ENCODE results near the gene ASXL1. TPM values are rescaled to one million over a fixed set of nuclear protein-coding genes. Genes with fewer than 3 reads are reported as not detected.

The ASXL1 gene
- total RNA-seq, 1 donor from 2014 or later: 90.8 TPM

DNA sequence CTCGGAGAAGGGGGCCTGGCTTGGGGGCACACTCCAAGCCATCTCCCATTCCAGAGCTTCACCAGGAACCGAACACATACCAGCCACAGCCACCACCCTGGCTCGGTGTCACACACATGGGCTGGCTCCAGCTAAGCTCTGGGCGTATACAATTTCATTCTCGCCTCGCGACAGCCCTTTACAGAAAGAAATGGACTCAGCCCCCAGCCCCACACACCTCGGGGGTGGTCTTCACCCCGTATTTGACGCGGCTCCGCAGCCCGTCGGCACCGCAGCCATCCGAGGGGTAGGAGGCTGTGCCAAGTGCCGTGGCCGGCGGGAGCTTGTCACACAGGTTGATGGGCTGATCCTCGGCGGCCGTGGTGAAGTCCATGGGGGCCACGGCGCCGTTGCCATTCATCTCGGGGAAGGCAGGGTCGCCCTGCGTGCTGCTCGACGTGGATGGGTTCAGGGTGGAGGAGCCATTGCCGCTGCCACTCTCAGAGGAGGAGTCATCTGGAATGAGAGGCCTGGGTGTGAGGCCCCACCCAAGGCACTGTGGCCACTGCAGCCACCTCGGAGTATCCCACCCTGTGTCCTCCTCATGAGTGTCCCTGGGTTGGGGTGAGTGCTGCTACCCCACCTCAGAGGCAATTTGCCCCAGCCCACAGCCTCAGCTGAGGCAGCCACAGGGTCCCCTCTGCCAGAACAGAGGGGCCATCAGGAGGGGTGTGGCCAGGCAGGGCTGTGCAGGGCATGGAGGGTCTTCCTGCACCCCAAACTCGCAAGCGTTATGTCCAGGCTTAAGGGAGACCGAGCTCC lies 98.0 kb downstream of the ASXL1 start:
- peaks cover 23% of the 10 kb centered on the region for H3K27me3 Mint-ChIP-seq (ENCODE audit: unreplicated experiment)
- no peak overlapping the region for H3K27ac Mint-ChIP-seq (ENCODE audit: unreplicated experiment)
- no peak for DNase-seq (ENCODE audit: low spot score)
- H3K36me3 Mint-ChIP-seq (ENCODE audit: low read depth, unreplicated experiment): peaks cover 22% of the 10 kb centered on the region
- no peaks in the 10 kb centered on the region for H3K9me3 Mint-ChIP-seq (ENCODE audit: unreplicated experiment)
- TF ChIP-seq, protein P1, sequence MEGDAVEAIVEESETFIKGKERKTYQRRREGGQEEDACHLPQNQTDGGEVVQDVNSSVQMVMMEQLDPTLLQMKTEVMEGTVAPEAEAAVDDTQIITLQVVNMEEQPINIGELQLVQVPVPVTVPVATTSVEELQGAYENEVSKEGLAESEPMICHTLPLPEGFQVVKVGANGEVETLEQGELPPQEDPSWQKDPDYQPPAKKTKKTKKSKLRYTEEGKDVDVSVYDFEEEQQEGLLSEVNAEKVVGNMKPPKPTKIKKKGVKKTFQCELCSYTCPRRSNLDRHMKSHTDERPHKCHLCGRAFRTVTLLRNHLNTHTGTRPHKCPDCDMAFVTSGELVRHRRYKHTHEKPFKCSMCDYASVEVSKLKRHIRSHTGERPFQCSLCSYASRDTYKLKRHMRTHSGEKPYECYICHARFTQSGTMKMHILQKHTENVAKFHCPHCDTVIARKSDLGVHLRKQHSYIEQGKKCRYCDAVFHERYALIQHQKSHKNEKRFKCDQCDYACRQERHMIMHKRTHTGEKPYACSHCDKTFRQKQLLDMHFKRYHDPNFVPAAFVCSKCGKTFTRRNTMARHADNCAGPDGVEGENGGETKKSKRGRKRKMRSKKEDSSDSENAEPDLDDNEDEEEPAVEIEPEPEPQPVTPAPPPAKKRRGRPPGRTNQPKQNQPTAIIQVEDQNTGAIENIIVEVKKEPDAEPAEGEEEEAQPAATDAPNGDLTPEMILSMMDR (IDR thresholded peaks at IDR 0.05; ENCODE audit: unreplicated experiment): no peak
- H3K4me1 Mint-ChIP-seq (ENCODE audit: unreplicated experiment): peaks cover 50% of the 10 kb centered on the region
- H3K4me3 Mint-ChIP-seq (ENCODE audit: unreplicated experiment): peak overlapping the region; percentile 37

DNA sequence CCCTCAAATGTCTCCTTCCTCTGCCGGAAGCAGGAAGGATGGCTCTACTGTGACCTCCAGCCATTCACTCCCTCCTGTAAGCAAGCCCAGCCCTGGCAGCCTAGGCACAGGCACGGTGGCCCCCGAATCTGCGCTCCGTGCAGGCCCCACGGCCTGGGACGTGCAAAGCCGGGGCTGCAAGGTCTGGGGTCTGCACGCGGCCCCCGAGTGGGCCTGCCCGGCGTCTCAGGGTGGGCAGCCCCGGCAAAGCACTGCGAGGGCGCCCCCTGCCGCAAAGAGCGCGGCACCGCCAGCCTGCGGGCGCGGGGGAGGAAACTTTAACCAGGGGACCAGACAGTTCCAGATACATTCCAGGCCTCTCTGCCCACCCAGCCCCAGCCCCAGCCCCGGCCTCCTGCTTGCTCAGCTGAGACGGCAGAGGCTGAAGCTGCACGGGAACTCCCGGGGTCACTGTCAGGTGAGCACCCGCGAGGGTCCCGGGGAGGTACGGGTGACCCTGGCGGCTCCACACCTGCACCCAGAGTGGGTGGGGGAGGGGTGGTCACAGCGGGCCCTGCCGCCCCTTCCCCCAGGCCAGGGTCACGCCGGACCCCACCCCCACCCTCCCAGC lies 98.8 kb downstream of the ASXL1 start:
- H3K4me1 Mint-ChIP-seq (ENCODE audit: unreplicated experiment): peaks cover 49% of the 10 kb centered on the region
- peak; percentile 86 for DNase-seq (ENCODE audit: low spot score)
- no peak overlapping the region for H3K4me3 Mint-ChIP-seq (ENCODE audit: unreplicated experiment)
- no peak overlapping the region for H3K27ac Mint-ChIP-seq (ENCODE audit: unreplicated experiment)
- TF ChIP-seq, protein P1 (IDR thresholded peaks at IDR 0.05; ENCODE audit: unreplicated experiment): peak; percentile 90
- peaks cover 16% of the 10 kb centered on the region for H3K36me3 Mint-ChIP-seq (ENCODE audit: low read depth, unreplicated experiment)
- no peaks in the 10 kb centered on the region for H3K9me3 Mint-ChIP-seq (ENCODE audit: unreplicated experiment)
- H3K27me3 Mint-ChIP-seq (ENCODE audit: unreplicated experiment): peaks cover 23% of the 10 kb centered on the region

DNA sequence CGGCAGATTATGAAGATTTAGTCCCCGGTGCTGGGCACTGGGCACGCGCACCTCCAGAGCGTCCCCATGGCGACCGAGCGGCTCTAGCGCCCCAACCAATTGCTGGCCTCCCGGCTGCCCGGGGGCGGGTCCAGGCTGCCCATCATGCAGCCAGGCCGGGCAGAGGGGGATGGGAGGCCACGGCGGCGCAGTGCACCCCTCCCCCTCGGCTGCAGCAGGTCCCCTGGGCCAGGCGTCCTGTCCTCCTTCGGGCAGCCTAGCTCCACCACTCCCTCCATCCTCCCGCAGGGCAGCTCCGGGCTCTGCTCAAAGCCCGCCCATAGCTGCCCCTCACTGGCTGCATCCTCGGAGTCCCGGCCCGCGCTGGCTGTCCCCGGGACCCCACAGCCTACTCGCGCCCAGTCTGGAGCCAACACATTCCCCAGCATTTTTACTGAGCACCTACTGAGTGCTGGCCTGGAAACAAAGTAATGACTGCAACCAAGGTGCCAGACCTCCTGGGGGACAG lies 99.4 kb downstream of the ASXL1 start:
- Mint-ChIP-seq H3K4me1 (ENCODE audit: unreplicated experiment) (peaks cover 50% of the 10 kb centered on the region), H3K27me3 (ENCODE audit: unreplicated experiment) (peaks cover 26% of the 10 kb centered on the region), H3K9me3 (ENCODE audit: unreplicated experiment) (no peaks in the 10 kb centered on the region), H3K27ac (ENCODE audit: unreplicated experiment) (peak overlapping the region; percentile 78), H3K4me3 (ENCODE audit: unreplicated experiment) (peak overlapping the region; percentile 76), H3K36me3 (ENCODE audit: low read depth, unreplicated experiment) (peaks cover 21% of the 10 kb centered on the region)
- peak; percentile 73 for DNase-seq (ENCODE audit: low spot score)
- TF ChIP-seq, protein P1 (IDR thresholded peaks at IDR 0.05; ENCODE audit: unreplicated experiment): no peak

DNA sequence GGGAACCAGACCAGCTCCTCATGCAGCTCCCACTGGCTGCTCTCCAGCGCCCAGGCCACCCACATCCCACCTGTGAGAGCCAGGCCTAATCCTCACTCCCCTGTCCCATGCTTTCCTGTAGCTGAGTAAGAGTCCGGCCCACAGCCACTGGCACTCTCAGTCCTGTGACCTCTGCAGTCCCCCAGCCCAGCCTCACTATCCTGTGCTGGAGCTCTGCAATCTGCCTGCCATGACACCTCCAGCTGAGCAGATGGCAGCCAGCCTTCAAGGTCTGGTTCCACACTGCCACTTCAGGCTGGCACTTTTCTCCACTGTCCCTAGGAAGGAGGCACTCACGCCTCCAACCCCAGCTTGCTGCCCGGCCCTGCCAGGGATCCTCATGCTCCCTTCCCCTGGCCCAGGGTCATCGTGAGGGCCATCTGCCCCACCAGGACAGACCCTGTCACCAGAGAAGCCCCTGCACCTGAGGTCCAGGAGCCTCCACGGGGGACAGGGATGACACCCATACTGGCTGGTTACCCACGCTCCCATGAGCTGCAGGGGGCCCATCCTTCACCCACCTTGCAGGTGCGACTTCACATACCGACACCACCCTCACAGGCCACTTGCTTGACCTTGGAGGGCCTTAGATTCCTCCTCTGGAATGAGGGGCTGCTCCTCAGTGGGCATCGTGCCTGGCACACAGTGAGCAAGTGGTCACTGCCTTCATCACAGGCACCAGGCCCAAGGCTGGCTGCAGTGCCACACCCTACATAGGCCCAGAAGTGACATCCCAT lies 100.1 kb downstream of the ASXL1 start:
- peaks cover 21% of the 10 kb centered on the region for H3K36me3 Mint-ChIP-seq (ENCODE audit: low read depth, unreplicated experiment)
- peaks cover 29% of the 10 kb centered on the region for H3K27me3 Mint-ChIP-seq (ENCODE audit: unreplicated experiment)
- H3K4me3 Mint-ChIP-seq (ENCODE audit: unreplicated experiment): peak overlapping the region; percentile 76
- TF ChIP-seq, protein P1 (IDR thresholded peaks at IDR 0.05; ENCODE audit: unreplicated experiment): no peak
- H3K27ac Mint-ChIP-seq (ENCODE audit: unreplicated experiment): peak overlapping the region; percentile 78
- peaks cover 45% of the 10 kb centered on the region for H3K4me1 Mint-ChIP-seq (ENCODE audit: unreplicated experiment)
- DNase-seq (ENCODE audit: low spot score): no peak
- no peaks in the 10 kb centered on the region for H3K9me3 Mint-ChIP-seq (ENCODE audit: unreplicated experiment)

Measured in endothelial cell (in vitro differentiated cells).